Upper lobe of left lung (tissue), 6 donors: ENCODE results near the gene ACOD1. TPM values are rescaled to one million over a fixed set of nuclear protein-coding genes. Genes with fewer than 3 reads are reported as not detected.

Experiments used
- ATAC-seq, 2 donors: fragments of 200-7000 bp; cut with Tn5 transposase; one replicate each; pipeline ENCODE4 v1.9.1; 2022; ENCODE audit warnings: mild to moderate bottlenecking in 2 of 2, moderate library complexity in 2 of 2; ENCODE audit not compliant: low FRiP score in 2 of 2
- DNase-seq, 2 donors: peaks; one replicate each; pipeline ENCODE4 v3.0.0-alpha.2; 2019 to 2020
- H3K27ac ChIP-seq, 4 donors: fragments of 200-600 bp; sonication (generic); one replicate each; pipeline ENCODE4 v1.5.1; 2016 to 2019
- H3K27me3 ChIP-seq, 4 donors: fragments of 200-600 bp; sonication (generic); one replicate each; pipeline ENCODE4 v1.5.1; 2017 to 2019
- H3K36me3 ChIP-seq, 4 donors: fragments of 200-600 bp; sonication (generic); one replicate each; pipeline ENCODE4 v1.5.1; 2016 to 2019
- H3K4me1 ChIP-seq, 4 donors: fragments of 200-600 bp; sonication (generic); one replicate each; pipeline ENCODE4 v1.5.1; 2018 to 2019
- H3K4me3 ChIP-seq, 4 donors: fragments of 200-600 bp; sonication (generic); one replicate each; pipeline ENCODE4 v1.5.1; 2017 to 2019; ENCODE audit warnings: mild to moderate bottlenecking in 2 of 4, moderate library complexity in 1 of 4
- H3K9me3 ChIP-seq, 4 donors: fragments of 200-600 bp; sonication (generic); one replicate each; pipeline ENCODE4 v1.5.1; 2018 to 2019
- CTCF ChIP-seq, 6 experiments: fragments of 450-650 bp in 4 of 6; fragments of 200-600 bp in 2 of 6; sonication (generic) in 2 of 6; IDR thresholded peaks; one replicate each; pipeline ENCODE4 v1.5.1; 2016 to 2019; ENCODE audit warnings: antibody characterized with exemption in 6 of 6
- EP300 ChIP-seq, 4 donors: sonication (generic); formaldehyde crosslinking; IDR thresholded peaks; one replicate each; pipeline ENCODE4 v1.5.1; 2017; ENCODE audit warnings: antibody characterized with exemption in 4 of 4, control low read depth in 2 of 4
- POLR2A ChIP-seq, 4 donors: fragments of 450-650 bp; IDR thresholded peaks; one replicate each; pipeline ENCODE4 v1.5.1; 2016 to 2017; ENCODE audit warnings: antibody characterized with exemption in 4 of 4, mild to moderate bottlenecking in 2 of 4
- POLR2AphosphoS5 ChIP-seq, 2 donors: sonication (generic); formaldehyde crosslinking; IDR thresholded peaks; one replicate each; pipeline ENCODE4 v1.5.1; 2017; ENCODE audit warnings: antibody characterized with exemption in 2 of 2
- whole genome bisulfite sequencing, 2 donors: methylation state at CpG; one replicate each; pipeline ENCODE4 v1.1.5; 2017 to 2018; 5-methylcytosine and 5-hydroxymethylcytosine counted together
- total RNA-seq, 6 donors: library from RNA; depleted of rRNA in 4 of 6; stranded (reverse); fragments of >200 nt in 4 of 6; gene quantifications; one replicate each; pipeline versions ENCODE4 v1.1.0 to v1.2.1, GENCODE V29; 2016 to 2021
- donor health status: DM: no; HTN: no; CAD: no; lungs with moderate emphysema.
- donor health status: DM: no; HTN: yes; CAD: no; lungs with severe emphysema.

ACOD1 gene
- total RNA-seq, 6 donors from 2014 or later = not detected

GRCh38 chr13:76936763-76937162 is 11.5 kb upstream of the ACOD1 start:
- H3K27me3 ChIP-seq = no peaks in the 10 kb centered on the region
- DNase-seq (no peak), ATAC-seq (no peak)
- 78 to 82% methylated on average over 2 of the region's 2 CpGs for WGBS, 2 donors
- H3K27ac ChIP-seq = no peak overlapping the region
- TF ChIP-seq EP300 (IDR thresholded peaks at IDR 0.05) (no peak), CTCF (IDR thresholded peaks at IDR 0.05) (no peak), POLR2AphosphoS5 (IDR thresholded peaks at IDR 0.05) (no peak), POLR2A (IDR thresholded peaks at IDR 0.05) (no peak)
- no peaks in the 10 kb centered on the region for H3K36me3 ChIP-seq
- H3K4me3 ChIP-seq = no peak overlapping the region
- H3K4me1 ChIP-seq = peaks cover 0 to 5% (median 0%) of the 10 kb centered on the region in 4 donors
- no peaks in the 10 kb centered on the region for H3K9me3 ChIP-seq

GRCh38 chr13:76937281-76937820 is 11.0 kb upstream of the ACOD1 start:
- H3K27me3 ChIP-seq = no peaks in the 10 kb centered on the region
- no peaks in the 10 kb centered on the region for H3K36me3 ChIP-seq
- no peaks in the 10 kb centered on the region for H3K9me3 ChIP-seq
- H3K27ac ChIP-seq = no peak overlapping the region
- 69 to 71% methylated on average over 2 of the region's 2 CpGs for WGBS, 2 donors
- no peak for DNase-seq
- peak in 1 of 2 donors; percentile 78 for ATAC-seq
- H3K4me1 ChIP-seq = peaks cover 0 to 5% (median 0%) of the 10 kb centered on the region in 4 donors
- TF ChIP-seq CTCF (IDR thresholded peaks at IDR 0.05) (no peak), EP300 (IDR thresholded peaks at IDR 0.05) (no peak), POLR2A (IDR thresholded peaks at IDR 0.05) (no peak), POLR2AphosphoS5 (IDR thresholded peaks at IDR 0.05) (no peak)
- no peak overlapping the region for H3K4me3 ChIP-seq

GRCh38 chr13:76939215-76939614 is 9.1 kb upstream of the ACOD1 start:
- 81 to 86% methylated on average over 3 of the region's 3 CpGs for WGBS, 2 donors
- H3K27ac ChIP-seq = no peak overlapping the region
- no peaks in the 10 kb centered on the region for H3K27me3 ChIP-seq
- TF ChIP-seq EP300 (IDR thresholded peaks at IDR 0.05) (no peak), CTCF (IDR thresholded peaks at IDR 0.05) (no peak), POLR2A (IDR thresholded peaks at IDR 0.05) (no peak), POLR2AphosphoS5 (IDR thresholded peaks at IDR 0.05) (no peak)
- H3K9me3 ChIP-seq = no peaks in the 10 kb centered on the region
- peaks cover 0 to 5% (median 0%) of the 10 kb centered on the region in 4 donors for H3K4me1 ChIP-seq
- ATAC-seq (no peak), DNase-seq (no peak)
- H3K4me3 ChIP-seq = no peak overlapping the region
- no peaks in the 10 kb centered on the region for H3K36me3 ChIP-seq

GRCh38 chr13:76942363-76942762 is 5.9 kb upstream of the ACOD1 start:
- H3K36me3 ChIP-seq = no peaks in the 10 kb centered on the region
- no peaks in the 10 kb centered on the region for H3K27me3 ChIP-seq
- no peaks in the 10 kb centered on the region for H3K9me3 ChIP-seq
- no peak overlapping the region for H3K4me3 ChIP-seq
- no peak overlapping the region for H3K27ac ChIP-seq
- DNase-seq (no peak), ATAC-seq (no peak)
- peaks cover 0 to 8% (median 0%) of the 10 kb centered on the region in 4 donors for H3K4me1 ChIP-seq
- WGBS, 2 donors = 88 to 91% methylated on average over 4 of the region's 4 CpGs
- no peak for TF ChIP-seq CTCF (IDR thresholded peaks at IDR 0.05)
- TF ChIP-seq POLR2AphosphoS5 (IDR thresholded peaks at IDR 0.05) = no peak
- TF ChIP-seq EP300 (IDR thresholded peaks at IDR 0.05) = no peak
- TF ChIP-seq POLR2A (IDR thresholded peaks at IDR 0.05) = no peak

GRCh38 chr13:76943646-76944045 is 4.7 kb upstream of the ACOD1 start:
- DNase-seq = no peak
- Histone ChIP-seq H3K9me3 (no peaks in the 10 kb centered on the region), H3K36me3 (no peaks in the 10 kb centered on the region), H3K4me1 (peaks cover 0 to 8% (median 0%) of the 10 kb centered on the region in 4 donors), H3K27ac (no peak overlapping the region), H3K27me3 (no peaks in the 10 kb centered on the region), H3K4me3 (no peak overlapping the region)
- TF ChIP-seq CTCF (IDR thresholded peaks at IDR 0.05) = no peak
- TF ChIP-seq POLR2AphosphoS5 (IDR thresholded peaks at IDR 0.05) = no peak
- no peak for TF ChIP-seq EP300 (IDR thresholded peaks at IDR 0.05)
- no peak for TF ChIP-seq POLR2A (IDR thresholded peaks at IDR 0.05)
- 83 to 86% methylated on average over 2 of the region's 2 CpGs for WGBS, 2 donors
- ATAC-seq = no peak
